ENCODE results near the gene ASCC1.

ASCC1 gene

GRCh38 chr10:72123616-72124015 is 92.5 kb downstream of the ASCC1 start:
- no peak for DNase-seq

GRCh38 chr10:72122221-72122620 is 93.9 kb downstream of the ASCC1 start:
- DNase-seq = no peak

GRCh38 chr10:72121389-72121788 is 94.7 kb downstream of the ASCC1 start:
- DNase-seq = no peak

- DNase-seq = no peak
Measured at GRCh38 chr10:72116372-72116771, 99.7 kb downstream of the ASCC1 start.

GRCh38 chr10:72114706-72115450 is 101.2 kb downstream of the ASCC1 start:
- DNase-seq = no peak

- DNase-seq = no peak
Measured at GRCh38 chr10:72110673-72111401, 105.2 kb downstream of the ASCC1 start.

DNA sequence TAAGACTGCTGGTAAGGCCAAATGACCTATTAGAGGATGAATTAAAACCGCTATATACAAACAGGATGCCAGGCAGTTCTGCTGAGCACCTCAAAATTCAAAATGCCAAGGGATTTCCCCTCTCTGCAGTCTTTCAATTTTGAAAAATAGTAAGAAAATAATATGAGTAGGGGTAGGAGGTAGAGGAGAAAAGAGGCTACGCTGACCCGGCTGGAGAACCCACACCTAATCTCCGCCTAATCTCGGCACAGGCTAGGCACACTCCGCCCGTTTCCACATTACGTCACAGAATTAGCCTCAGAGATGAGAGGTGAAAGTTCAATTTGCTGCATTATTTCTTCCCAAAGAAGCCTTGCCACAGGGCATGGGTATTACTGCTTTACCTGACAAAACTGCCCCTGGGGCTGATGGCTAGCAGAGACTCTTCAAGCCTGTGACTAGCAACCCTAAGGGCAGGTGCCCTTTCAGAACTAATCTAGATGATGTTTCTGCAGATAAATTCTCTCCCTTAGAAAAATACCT is 106.4 kb downstream of the ASCC1 start:
- peak in 1 of 2 donors; percentile 31 for DNase-seq

GRCh38 chr10:72108830-72109635 is 107.0 kb downstream of the ASCC1 start:
- DNase-seq = no peak

GRCh38 chr10:72108004-72108370 is 108.1 kb downstream of the ASCC1 start:
- DNase-seq = peak in 1 of 2 donors; percentile 19

DNA sequence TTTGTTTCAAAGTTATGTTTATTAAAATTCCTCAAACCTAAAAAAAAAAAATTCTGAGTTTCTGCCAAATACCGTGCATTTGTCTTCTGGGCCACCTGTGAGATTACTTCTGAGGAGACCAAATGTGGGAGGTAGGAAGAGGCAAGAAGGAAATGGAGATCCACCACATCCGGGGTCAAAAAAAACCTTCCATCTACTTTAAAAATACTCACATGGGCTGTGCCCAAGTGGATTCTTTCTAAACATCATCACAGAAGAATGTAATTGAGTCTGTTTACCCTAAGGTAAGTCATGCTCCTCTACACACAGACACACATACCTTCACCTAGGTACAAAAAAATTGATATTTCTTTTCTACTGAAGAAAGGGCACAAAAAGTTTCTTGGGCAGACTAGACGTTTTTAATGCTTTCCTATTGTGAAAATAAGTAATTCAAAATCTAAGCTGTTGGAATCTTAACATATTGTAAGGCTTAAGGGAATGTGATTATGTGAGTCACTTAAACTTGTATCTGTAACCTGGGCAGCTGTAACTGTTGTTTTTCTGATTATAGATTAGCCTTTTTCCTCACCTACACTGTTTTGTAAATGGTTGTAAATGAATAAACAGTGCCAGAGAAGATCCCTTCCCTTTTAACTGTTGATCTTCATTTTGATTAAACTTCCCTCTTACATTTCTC is 108.6 kb downstream of the ASCC1 start:
- DNase-seq = peak in 1 of 2 donors; percentile 60

DNA sequence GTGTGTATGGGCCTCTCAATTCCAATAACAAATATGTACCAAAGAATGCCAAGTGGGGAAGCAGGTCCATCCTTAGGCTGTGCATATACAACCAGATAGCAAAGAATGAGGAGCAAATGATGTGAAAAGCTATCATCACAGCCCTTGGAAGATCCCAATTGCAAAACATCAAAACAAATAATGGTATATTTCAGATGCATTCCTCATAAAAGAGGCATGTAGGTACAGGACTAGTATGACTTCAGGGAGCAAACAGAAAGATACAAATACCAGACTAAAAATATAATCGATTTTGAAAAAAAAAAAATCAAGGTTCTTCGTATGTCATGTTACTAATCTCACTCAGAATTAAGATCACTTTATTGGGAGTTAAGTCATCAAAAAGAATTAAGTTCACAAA is 109.2 kb downstream of the ASCC1 start:
- DNase-seq = no peak

DNA sequence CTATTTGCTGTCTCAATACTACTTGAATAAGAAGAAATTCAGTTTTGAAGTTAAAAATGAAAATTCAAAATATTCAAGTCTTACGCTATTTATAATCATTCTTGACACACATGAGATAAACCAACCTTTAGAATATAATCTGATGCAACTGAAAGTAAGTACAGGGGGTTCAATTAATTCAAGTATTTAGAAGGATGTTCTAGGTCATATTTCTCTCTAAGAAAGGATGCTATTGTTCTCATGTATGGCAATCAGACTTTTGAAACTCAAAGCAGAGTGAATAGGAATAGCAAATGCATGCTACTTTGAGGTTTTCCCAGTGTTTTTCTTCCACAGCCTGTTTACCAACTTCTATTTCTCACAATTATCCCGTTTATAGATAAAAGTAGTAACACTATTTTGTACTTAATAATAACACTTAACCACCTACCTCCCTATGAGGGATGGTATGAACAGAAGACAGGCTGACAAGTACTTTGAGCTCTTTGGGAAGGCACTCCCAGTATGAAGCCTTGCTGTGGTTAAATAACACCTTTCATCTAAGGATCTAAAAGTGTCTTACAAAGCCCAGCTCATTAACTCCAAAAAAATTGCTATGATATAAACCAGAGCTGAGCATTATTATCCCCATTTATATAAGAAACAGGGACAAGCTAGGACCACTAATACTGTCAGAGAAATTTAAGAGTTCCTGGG is 109.8 kb downstream of the ASCC1 start:
- no peak for DNase-seq

DNA sequence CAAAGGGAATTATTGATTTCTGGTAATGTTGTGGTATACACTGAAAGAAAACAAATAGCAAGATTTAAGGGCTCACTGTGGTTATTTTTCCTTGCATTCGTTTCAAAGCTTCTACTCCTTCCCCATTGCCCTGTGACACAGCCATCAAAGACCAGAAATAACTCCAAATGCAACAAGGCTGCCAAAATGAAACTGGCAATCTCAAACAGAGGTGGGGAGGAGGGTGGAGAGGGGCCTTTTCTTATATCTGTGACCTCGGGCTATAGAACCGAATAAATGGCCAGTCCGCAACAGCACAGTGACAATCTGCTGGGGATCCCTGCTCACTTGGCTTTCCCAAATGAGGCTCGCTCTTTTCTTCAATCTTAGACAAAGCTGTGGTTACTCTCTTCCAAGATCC is 110.4 kb downstream of the ASCC1 start:
- no peak for DNase-seq

DNA sequence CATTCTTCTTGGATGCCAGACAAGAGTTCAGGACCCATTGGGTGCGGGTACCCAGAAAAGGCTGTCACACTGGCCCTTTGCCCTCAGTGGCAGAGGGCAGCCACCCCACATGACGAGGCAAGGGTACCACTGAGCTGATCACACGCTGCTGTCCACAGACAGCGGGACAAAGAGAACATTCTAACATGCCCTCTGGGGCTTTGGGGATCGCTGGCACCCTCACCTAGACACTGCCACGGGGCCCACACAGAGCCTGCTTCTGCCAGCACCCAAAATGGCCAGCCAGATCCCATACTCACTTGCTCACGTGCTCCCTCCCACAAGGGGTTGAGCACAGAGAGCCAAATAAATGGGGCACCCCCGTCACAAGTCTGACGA is 111.0 kb downstream of the ASCC1 start:
- DNase-seq = no peak

GRCh38 chr10:72104472-72105097 is 111.5 kb downstream of the ASCC1 start:
- no peak for DNase-seq

DNA sequence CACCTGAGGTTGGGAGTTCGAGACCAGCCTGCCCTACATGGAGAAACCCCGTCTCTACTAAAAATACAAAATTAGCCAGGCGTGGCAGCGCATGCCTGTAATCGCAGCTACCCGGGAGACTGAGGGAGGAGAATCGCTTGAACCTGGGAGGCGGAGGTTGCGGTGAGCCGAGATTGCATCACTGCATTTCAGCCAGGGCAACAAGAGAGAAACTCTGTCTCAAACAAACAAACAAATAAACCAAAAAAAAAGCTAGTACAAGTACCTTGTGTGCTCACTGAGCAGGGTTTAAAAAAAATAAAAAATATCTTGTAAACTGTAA is 116.5 kb downstream of the ASCC1 start:
- DNase-seq = no peak

DNA sequence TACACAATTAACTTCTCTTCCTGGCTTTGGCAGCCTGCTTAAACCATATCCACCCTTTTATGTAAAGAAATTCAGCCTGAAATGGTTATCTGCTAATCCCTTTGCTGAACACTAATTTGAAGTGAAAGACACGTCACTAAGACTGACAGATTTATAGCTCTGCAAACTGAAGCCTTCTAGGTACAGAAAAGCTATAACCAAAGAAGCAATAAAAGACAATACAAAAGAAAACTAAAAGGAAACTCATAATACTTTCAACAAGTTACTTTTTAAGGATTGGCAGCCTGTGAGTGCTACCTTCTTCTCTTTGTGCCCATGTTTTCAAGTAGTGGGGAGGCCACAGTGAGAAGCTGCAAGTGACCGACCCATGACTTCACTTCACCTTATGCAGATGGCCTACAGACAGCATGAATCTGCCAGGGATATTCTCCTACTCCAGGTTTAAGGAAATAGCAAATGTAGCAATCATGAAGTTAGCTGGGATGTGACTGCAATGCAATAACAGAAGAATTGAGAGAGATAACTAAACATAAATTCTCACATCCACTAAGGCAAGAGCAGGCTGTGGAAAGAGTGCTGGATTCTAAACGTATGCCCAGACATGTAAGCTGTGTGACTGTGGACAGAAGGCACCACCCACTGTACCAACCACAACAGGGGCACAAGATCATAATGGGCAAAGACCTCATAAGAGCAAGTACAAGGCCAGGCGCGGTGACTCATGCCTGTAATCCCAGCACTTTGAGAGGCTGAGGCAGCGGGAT is 117.1 kb downstream of the ASCC1 start:
- DNase-seq = no peak

- DNase-seq = no peak
Measured at GRCh38 chr10:72098301-72098835, 117.7 kb downstream of the ASCC1 start.

DNA sequence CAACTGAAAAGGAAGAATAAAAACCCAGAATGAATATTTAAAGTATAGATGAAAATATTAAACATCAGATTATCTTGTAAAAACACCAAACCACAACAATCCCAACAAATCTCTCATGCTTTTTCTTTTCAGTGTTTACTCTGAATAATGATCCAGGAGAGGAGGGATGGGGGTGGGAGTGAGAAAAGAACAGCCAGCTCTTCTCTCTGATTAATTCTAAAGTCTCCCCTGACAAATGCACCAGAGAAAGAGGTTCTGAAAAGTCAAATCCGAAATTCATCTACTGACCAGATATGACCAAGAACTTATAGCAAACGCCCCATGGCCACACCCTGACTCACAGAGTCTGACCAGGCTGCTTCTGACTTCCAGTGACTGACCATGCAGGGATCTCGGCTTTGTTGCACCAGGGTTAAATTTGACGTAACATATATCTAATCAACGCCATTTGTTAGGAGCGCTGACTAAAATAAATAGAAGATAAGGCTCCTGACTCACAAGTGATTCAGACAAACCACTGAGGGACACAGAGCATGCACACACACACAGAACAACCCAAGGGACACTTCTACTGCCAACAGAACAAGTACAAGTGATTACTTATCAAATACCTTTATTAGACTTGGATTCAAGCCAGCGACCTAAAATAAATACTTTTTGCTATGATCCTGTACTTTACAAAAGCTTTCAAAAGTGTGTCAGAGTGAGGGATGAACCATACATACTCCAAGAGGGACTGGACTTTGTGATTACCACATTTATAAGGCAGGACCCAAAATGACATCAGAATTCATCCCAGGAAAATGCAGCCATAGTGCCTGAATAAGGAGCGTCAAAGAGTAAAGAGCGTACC is 118.4 kb downstream of the ASCC1 start:
- DNase-seq = no peak
